HG02588 (cell line): ENCODE measurements around the gene PTPRT.

Experiments used
- ATAC-seq: cut with Tn5 transposase; IDR thresholded peaks from one replicate; pipeline ENCODE4 v1.9.1; 2021; ENCODE audit warnings: mild to moderate bottlenecking, moderate library complexity; ENCODE audit not compliant: unreplicated experiment

Gene PTPRT

DNA sequence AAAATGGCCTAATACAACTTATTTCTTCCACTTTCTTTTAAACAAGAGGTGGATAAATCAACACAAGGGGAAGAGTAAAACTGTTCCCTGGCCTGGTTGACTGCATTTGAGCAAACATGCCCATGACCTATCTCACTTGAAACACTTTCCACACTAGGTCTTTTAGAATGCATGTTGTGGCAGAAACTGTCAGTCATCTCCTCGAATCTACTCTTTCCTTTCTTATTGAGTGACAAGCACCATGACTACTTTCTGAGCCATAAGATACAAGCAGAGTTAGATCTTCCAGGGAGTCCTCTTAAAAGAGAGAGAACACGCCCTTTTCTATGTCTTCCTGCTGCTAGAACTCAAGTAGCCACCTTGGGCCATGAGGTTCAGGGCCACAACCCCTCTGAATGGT is 66.5 kb downstream of the PTPRT start:
- ATAC-seq: no peak

DNA sequence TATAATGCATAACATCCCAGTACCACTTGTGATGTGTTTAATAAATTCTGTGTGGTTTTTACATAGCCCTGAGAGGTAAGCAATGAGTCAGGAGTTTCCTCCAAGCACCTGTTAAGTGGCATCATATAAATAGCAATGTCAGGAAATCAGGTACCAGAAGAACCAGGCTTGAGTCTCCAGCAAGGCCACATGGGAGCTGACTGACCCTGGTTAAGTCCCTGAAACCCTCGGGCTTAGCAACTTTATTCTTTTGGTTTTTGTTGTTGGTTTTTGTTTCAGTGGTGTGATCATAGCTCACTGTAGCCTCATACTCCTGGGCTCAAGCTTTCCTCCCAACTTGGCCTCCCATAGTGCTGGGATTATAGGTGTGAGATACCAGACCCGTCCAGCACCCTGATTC is 70.0 kb downstream of the PTPRT start:
- no peak for ATAC-seq

DNA sequence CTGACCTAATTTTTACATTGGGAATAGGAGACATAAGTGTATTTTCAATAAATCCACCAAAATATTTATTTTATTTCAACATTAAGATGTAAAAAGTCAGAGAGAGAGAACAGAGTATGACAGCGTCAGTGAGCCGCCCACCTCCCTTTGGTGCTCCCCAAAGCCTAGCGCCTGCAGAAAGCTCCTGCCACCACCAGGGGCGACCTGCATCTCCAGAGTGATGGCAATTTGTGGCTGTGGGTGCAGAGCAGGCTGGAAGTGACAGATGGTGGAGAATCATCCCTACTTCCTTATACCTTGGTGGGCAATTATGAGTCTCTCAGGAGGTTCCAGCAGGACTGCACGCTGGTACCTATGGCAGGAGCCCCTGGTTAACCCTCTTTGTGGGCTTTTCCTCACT is 87.3 kb downstream of the PTPRT start:
- ATAC-seq: no peak

DNA sequence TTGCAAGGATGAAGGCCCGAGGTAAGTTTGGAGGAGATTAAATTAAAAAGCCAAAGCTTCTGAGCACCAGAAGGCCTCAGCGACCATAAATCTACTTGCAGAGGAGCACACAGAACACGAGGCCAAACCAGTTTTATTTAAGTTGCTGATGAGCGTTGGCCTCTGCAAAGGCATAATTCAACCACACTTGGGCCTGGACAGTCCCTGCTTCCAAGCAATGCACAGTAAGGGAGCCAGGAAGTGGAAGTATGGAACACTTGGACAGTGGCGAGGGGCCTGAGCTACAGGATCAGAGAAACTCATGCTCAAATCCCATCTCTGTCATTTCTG is 92.8 kb downstream of the PTPRT start:
- ATAC-seq: no peak

GRCh38 chr20:43096126-43096930 is 93.4 kb downstream of the PTPRT start:
- no peak for ATAC-seq

DNA sequence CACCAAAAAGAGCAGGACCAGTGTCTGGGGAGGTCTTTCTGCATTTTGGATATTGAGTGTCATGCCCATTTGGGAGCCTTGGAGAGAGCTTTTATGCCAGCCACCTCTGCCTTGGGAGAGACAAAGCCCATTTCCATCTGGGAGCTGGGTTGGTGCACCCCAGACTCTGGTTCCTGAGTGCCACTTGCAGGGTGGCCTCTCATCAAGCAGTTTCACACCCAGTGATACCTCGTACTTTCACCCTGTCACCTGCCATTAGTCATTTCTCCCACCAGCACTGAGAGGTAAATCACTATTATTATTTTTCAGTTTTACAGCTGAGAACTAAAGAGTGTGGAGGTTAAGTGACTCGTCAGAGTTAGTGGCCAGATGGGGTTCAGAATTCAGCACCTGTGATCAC is 94.7 kb downstream of the PTPRT start:
- no peak for ATAC-seq

- no peak for ATAC-seq
Observed at GRCh38 chr20:43092386-43093088, 97.2 kb downstream of the PTPRT start.

DNA sequence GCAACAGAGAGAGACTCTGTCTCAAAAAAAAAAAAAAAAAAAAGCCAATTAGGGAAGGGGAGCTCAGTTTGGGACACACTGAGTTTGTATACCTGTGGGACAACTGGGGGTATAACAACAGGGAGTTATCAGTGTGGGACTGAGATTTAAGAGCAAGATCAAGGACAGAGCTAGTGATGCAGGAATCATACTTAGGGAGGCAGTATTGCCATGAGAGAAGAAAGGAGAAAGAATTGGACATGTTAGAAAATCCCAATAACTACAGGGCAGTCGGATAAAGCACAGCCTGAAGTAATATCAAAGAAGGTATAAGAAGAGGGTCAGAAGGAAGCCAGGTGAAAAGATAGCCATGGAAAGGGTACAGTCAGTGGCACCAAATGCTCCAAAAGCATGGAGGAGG is 121.2 kb downstream of the PTPRT start:
- ATAC-seq: no peak

GRCh38 chr20:43066125-43066524 is 123.6 kb downstream of the PTPRT start:
- ATAC-seq: no peak

GRCh38 chr20:43065299-43065698 is 124.4 kb downstream of the PTPRT start:
- ATAC-seq: no peak

DNA sequence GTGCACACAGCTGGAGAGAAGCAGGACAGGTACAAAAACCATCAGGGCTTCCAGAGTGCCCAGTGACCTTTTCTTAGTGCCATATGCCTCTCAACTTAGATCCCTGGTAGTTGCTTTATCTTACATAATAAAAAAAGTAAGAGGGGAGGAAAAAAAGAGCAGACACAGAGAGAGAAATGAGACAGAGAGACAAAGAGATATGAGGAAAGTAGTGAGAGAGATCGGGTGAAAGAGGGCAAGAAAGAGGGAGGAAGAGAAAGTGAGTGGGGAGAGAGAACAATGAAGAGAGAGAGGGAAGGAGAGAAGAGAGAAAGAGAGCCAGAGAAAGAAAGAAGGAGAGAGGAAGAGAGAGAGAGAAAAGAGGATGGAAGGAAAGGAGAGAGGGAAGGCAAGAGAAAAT is 131.6 kb downstream of the PTPRT start:
- ATAC-seq: no peak

GRCh38 chr20:43057317-43057716 is 132.4 kb downstream of the PTPRT start:
- no peak for ATAC-seq

GRCh38 chr20:43055181-43055884 is 134.4 kb downstream of the PTPRT start:
- ATAC-seq: no peak

DNA sequence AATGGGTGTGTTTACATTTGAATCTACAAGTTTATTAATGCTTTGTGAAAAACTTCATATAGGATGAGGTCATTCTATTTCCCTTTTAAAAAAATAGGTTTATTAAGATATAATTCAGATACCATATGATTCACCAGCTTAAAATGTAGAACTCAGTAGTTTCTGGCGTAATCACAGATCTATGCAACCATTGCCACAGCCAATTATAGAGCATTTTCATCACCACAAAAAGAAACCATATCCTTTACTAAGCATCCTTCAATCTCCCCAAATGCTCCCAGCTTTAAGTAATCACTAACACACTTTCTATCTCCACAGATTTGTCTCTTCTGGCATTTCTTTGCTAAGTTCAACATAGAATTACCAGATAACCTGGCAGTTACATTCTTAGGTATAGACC is 137.2 kb downstream of the PTPRT start:
- ATAC-seq: no peak

GRCh38 chr20:43046966-43047365 is 142.7 kb downstream of the PTPRT start:
- ATAC-seq: no peak

DNA sequence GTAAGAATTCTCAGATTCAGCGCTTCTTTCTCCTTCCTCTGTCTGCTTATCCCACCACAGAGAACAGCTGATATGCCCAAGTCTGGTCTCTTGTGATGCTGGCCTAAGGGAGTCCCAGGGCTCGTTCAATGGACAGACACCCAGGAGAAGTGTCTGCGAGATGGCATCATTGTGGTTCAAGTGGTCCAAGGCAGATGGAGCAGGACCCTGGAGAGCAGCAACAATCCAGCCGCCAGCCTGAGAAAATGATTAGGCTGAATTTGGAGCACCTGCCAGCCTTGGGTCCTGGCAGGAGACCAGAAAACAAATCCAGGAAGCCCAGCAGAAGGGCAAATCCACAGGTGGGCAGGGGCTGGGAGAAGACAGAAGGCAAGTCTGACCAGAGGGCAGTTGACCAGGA is 145.8 kb downstream of the PTPRT start:
- no peak for ATAC-seq

- no peak for ATAC-seq
Observed at GRCh38 chr20:43040427-43040826, 149.3 kb downstream of the PTPRT start.

DNA sequence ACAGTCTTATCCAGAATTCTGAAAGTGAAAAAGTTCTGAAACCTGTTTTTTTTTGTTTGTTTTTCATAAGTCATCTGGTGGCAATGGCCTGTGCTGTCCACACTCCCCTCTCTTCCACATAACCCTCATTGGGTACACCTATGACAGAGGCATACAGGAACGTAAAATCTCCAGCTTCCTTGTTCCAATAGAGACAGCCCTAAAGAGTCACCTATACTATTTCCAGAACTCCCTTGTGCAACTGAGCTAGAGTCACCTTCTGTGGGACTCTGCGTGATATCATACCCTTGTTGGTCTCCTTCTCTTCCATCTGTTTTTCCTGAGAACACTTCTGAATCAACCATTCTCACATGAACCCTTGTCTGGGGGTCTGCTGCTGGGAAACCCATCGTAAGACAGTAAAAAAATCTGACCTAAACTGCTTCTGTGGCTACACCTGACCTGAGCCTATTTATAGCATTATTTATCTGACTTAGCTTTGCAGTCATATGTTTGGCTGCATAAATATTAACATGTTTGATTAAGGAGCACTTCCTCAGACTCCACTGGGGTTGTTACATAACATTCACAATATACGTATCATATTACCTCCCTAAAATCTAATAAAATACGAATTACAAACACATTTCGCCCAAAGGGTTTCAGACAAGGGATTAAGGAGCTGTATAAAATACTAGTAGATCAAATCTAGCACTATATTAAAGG is 151.9 kb downstream of the PTPRT start:
- no peak for ATAC-seq

GRCh38 chr20:43034981-43035724 is 154.6 kb downstream of the PTPRT start:
- ATAC-seq: no peak

DNA sequence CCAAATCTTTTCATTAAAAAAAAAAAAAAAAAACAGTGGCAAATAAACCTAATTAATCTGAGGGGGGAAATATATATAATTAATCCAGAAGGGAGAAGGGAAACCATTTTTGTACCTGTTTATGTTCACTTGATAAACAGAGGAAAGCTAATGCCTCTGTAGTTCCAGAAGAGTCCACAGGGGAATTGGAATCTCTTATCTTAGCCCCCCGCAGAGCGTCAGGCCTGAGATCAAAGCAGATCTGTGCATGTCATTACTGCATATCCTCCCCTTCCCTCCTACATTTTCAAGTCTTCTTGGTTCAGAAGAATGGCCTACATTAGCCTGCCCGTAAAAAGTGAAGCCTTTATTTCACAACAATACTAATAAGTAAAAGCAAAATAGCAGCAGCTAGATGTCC is 157.2 kb downstream of the PTPRT start:
- ATAC-seq: no peak

- ATAC-seq: no peak
Observed at GRCh38 chr20:43029176-43029575, 160.5 kb downstream of the PTPRT start.
